NCI-H345 (cell line): Measurements from ENCODE around the gene USP33.
A peak's percentile ranks its signal among the peaks of the same experiment; 100 is the strongest.
"Not testable (repeated sequence)": the region's sequence is repeated elsewhere in the genome, so short reads cannot be mapped to it uniquely, and the experiment has no call there.

Experiments used
- DNase-seq: peaks from one replicate; lab custom pipeline; 2025; lab: John Stamatoyannopoulos, UW

The USP33 gene

GRCh38 chr1:77671836-77672235 lies 87.8 kb downstream of the USP33 start:
- no peak for DNase-seq

GRCh38 chr1:77670330-77670729 lies 89.3 kb downstream of the USP33 start:
- DNase-seq = no peak

GRCh38 chr1:77668924-77669449 lies 90.7 kb downstream of the USP33 start:
- DNase-seq = no peak

GRCh38 chr1:77664939-77665516 lies 94.6 kb downstream of the USP33 start:
- DNase-seq = no peak

- no peak for DNase-seq
Measured at GRCh38 chr1:77661696-77662095, 98.0 kb downstream of the USP33 start.

GRCh38 chr1:77659879-77660593 lies 99.6 kb downstream of the USP33 start:
- no peak for DNase-seq

- DNase-seq = no peak
Measured at GRCh38 chr1:77658271-77658670, 101.4 kb downstream of the USP33 start.

- DNase-seq = peak; percentile 70
Measured at GRCh38 chr1:77655431-77655974, 104.1 kb downstream of the USP33 start.

GRCh38 chr1:77652970-77653516 lies 106.6 kb downstream of the USP33 start:
- no peak for DNase-seq

GRCh38 chr1:77652268-77652667 lies 107.4 kb downstream of the USP33 start:
- no peak for DNase-seq

- no peak for DNase-seq
Measured at GRCh38 chr1:77649127-77649526, 110.5 kb downstream of the USP33 start.

- not testable (repeated sequence) for DNase-seq
Measured at GRCh38 chr1:77646224-77646623, 113.4 kb downstream of the USP33 start.
